Spleen (tissue), 11 donors: Measurements from ENCODE around the gene EYS. TPM values are rescaled to one million over a fixed set of nuclear protein-coding genes. Genes with fewer than 3 reads are reported as not detected.

Experiments used
- DNase-seq: peaks from one replicate; pipeline ENCODE4 v3.0.0-alpha.2; 2020
- H3K27ac ChIP-seq, 8 donors: fragments of 200-600 bp; sonication (generic) in 7 of 8; 1 replicate in 4 of 8; 2 replicates in 4 of 8; pipeline versions ENCODE4 v1.5.0 to v1.8.0; 2016 to 2021; ENCODE audit warnings: inconsistent platforms in 4 of 8, mild to moderate bottlenecking in 4 of 8, moderate library complexity in 1 of 8
- H3K27me3 ChIP-seq, 7 donors: fragments of 200-600 bp; sonication (generic) in 6 of 7; replicated peaks in 1 of 7; 1 replicate in 4 of 7; 2 replicates in 3 of 7; pipeline versions ENCODE4 v1.5.0 to v1.8.0; 2016 to 2021; ENCODE audit warnings: inconsistent platforms in 3 of 7, mild to moderate bottlenecking in 1 of 7
- H3K36me3 ChIP-seq, 6 donors: fragments of 200-600 bp; sonication (generic) in 5 of 6; 1 replicate in 4 of 6; 2 replicates in 2 of 6; pipeline versions ENCODE4 v1.5.0 to v1.8.0; 2016 to 2021; ENCODE audit warnings: inconsistent platforms in 2 of 6
- H3K4me1 ChIP-seq, 6 donors: fragments of 200-600 bp; sonication (generic) in 5 of 6; 1 replicate in 3 of 6; 2 replicates in 3 of 6; pipeline versions ENCODE4 v1.5.0 to v1.8.0; 2016 to 2021; ENCODE audit warnings: inconsistent platforms in 3 of 6
- H3K4me3 ChIP-seq, 8 donors: fragments of 200-600 bp; sonication (generic) in 7 of 8; 1 replicate in 4 of 8; 2 replicates in 4 of 8; pipeline versions ENCODE4 v1.5.0 to v1.8.0; 2016 to 2021; ENCODE audit warnings: inconsistent platforms in 4 of 8, mild to moderate bottlenecking in 4 of 8, moderate library complexity in 2 of 8
- H3K9me3 ChIP-seq, 8 donors: fragments of 200-600 bp; sonication (generic) in 7 of 8; 1 replicate in 4 of 8; 2 replicates in 4 of 8; pipeline versions ENCODE4 v1.5.0 to v1.8.0; 2016 to 2021; ENCODE audit warnings: inconsistent platforms in 4 of 8
- CTCF ChIP-seq, 11 experiments: fragments of 200-600 bp in 7 of 11; fragments of 450-650 bp in 4 of 11; sonication (generic) in 4 of 11; IDR thresholded peaks in 8 of 11; conservative IDR thresholded peaks in 3 of 11; 1 replicate in 7 of 11; 2 replicates in 4 of 11; pipeline versions ENCODE4 v1.4.0 to v1.8.0; 2016 to 2021; ENCODE audit warnings: antibody characterized with exemption in 11 of 11, inconsistent platforms in 4 of 11, mild to moderate bottlenecking in 1 of 11
- POLR2A ChIP-seq, 3 donors: fragments of 450-650 bp; IDR thresholded peaks; one replicate each; pipeline ENCODE4 v1.5.1; 2017; ENCODE audit warnings: antibody characterized with exemption in 3 of 3, mild to moderate bottlenecking in 1 of 3
- POLR2AphosphoS5 ChIP-seq, 3 donors: sonication (generic); formaldehyde crosslinking; IDR thresholded peaks; one replicate each; pipeline ENCODE4 v1.5.1; 2017; ENCODE audit warnings: antibody characterized with exemption in 3 of 3
- WGBS, 5 donors: extraction: QIAGEN DNeasy Blood & Tissue Kit in 3 of 5; methylation state at CpG; one replicate each; pipeline versions ENCODE4 v1.1.5 to v1.1.7; 2013 to 2018; 5-methylcytosine and 5-hydroxymethylcytosine counted together
- intact Hi-C: fragments of 100-400 bp; cut with DNase I; formaldehyde crosslinking; loops from one replicate; pipeline ENCODE4 v1.15.0; 2023; ENCODE audit warnings: low total_unique reads
- polyA plus RNA-seq, 3 donors: library from polyadenylated mRNA; stranded (reverse); fragments of 200-250 nt; gene quantifications; one replicate each; pipeline ENCODE4 v1.2.1, GENCODE V29; 2013
- total RNA-seq, 7 donors: library from RNA; depleted of rRNA in 3 of 7; stranded (reverse); fragments of >200 nt in 3 of 7; fragmentation: NEBNext Ultra II Directional in 4 of 7; extraction: Animal tissue kit (Norgen Biotek cat#: 25700) in 4 of 7; gene quantifications; one replicate each; pipeline versions ENCODE4 v1.1.0 to v1.2.1, GENCODE V29; 2016 to 2021
- donor health status: healthy with polysubstance abuse.
- donor health status: DM: no; HTN: no; CAD: no; lungs with moderate emphysema.
- donor health status: DM: no; HTN: no; CAD: no.
- donor health status: Bipolar disorder and iron deficiency.
- donor health status: healthy.
- donor health status: DM: no; HTN: no; CAD: no.
- donor health status: DM: yes; HTN: yes; CAD: no.

Gene EYS
- total and polyA plus RNA-seq, 10 donors, result under 0.01 to 0.72 (median 0.28) TPM; not detected in 5

GRCh38 chr6:65055545-65055944 is 651.5 kb downstream of the EYS start:
- no peaks in the 10 kb centered on the region for H3K27me3 ChIP-seq
- DNase-seq, result no peak
- H3K36me3 ChIP-seq, result no peaks in the 10 kb centered on the region
- TF ChIP-seq CTCF (IDR thresholded peaks at IDR 0.05 in 8 of 11, conservative IDR thresholded peaks at IDR 0.05 in 3 of 11) (no peak), POLR2A (IDR thresholded peaks at IDR 0.05) (no peak), POLR2AphosphoS5 (IDR thresholded peaks at IDR 0.05) (no peak)
- WGBS, 5 donors, result 77 to 93% (median 85%) methylated on average over 1 of the region's 1 CpG
- intact Hi-C loops, result no loop called here
- H3K9me3 ChIP-seq, result peaks cover 0 to 7% (median 0%) of the 10 kb centered on the region in 8 donors
- H3K27ac ChIP-seq, result no peak overlapping the region
- no peak overlapping the region for H3K4me3 ChIP-seq
- H3K4me1 ChIP-seq, result no peaks in the 10 kb centered on the region

GRCh38 chr6:65052626-65053025 is 654.4 kb downstream of the EYS start:
- H3K9me3 ChIP-seq, result peaks cover 0 to 5% (median 0%) of the 10 kb centered on the region in 8 donors
- WGBS, 5 donors, result 72 to 83% (median 80%) methylated on average over 2 of the region's 2 CpGs
- no peaks in the 10 kb centered on the region for H3K4me1 ChIP-seq
- no peak overlapping the region for H3K27ac ChIP-seq
- H3K36me3 ChIP-seq, result no peaks in the 10 kb centered on the region
- DNase-seq, result no peak
- no peaks in the 10 kb centered on the region for H3K27me3 ChIP-seq
- no peak overlapping the region for H3K4me3 ChIP-seq
- TF ChIP-seq POLR2A (IDR thresholded peaks at IDR 0.05) (no peak), POLR2AphosphoS5 (IDR thresholded peaks at IDR 0.05) (no peak), CTCF (IDR thresholded peaks at IDR 0.05 in 8 of 11, conservative IDR thresholded peaks at IDR 0.05 in 3 of 11) (no peak)
- intact Hi-C loops, result no loop called here

GRCh38 chr6:65045801-65046200 is 661.2 kb downstream of the EYS start:
- intact Hi-C loops, result no loop called here
- Histone ChIP-seq H3K4me1 (no peaks in the 10 kb centered on the region), H3K36me3 (no peaks in the 10 kb centered on the region), H3K27me3 (no peaks in the 10 kb centered on the region), H3K4me3 (no peak overlapping the region), H3K9me3 (peaks cover 0 to 14% (median 0%) of the 10 kb centered on the region in 8 donors), H3K27ac (no peak overlapping the region)
- no peak for TF ChIP-seq POLR2A (IDR thresholded peaks at IDR 0.05)
- TF ChIP-seq CTCF (IDR thresholded peaks at IDR 0.05 in 8 of 11, conservative IDR thresholded peaks at IDR 0.05 in 3 of 11), result no peak
- no peak for TF ChIP-seq POLR2AphosphoS5 (IDR thresholded peaks at IDR 0.05)
- DNase-seq, result no peak

GRCh38 chr6:65014006-65014405 is 693.0 kb downstream of the EYS start:
- H3K27ac ChIP-seq, result no peak overlapping the region
- H3K36me3 ChIP-seq, result no peaks in the 10 kb centered on the region
- DNase-seq, result no peak
- TF ChIP-seq POLR2AphosphoS5 (IDR thresholded peaks at IDR 0.05), result no peak
- no peak for TF ChIP-seq CTCF (IDR thresholded peaks at IDR 0.05 in 8 of 11, conservative IDR thresholded peaks at IDR 0.05 in 3 of 11)
- TF ChIP-seq POLR2A (IDR thresholded peaks at IDR 0.05), result no peak
- H3K27me3 ChIP-seq, result no peaks in the 10 kb centered on the region
- no peaks in the 10 kb centered on the region for H3K4me1 ChIP-seq
- WGBS, 5 donors, result 76 to 90% (median 79%) methylated on average over 1 of the region's 1 CpG
- no peak overlapping the region for H3K4me3 ChIP-seq
- intact Hi-C loops, result no loop called here
- peaks cover 0 to 7% (median 0%) of the 10 kb centered on the region in 8 donors for H3K9me3 ChIP-seq
